Neural cell (in vitro differentiated cells): ENCODE data around the gene RAP1GAP2. TPM values are rescaled to one million over a fixed set of nuclear protein-coding genes. Genes with fewer than 3 reads are reported as not detected.

Experiments used
- H2AFZ ChIP-seq: fragments of 200-600, 300-800 bp; sonication (generic), shearing (Covaris generic); 2 replicates; pipeline ENCODE4 v1.6.0; 2014; ENCODE audit warnings: low read depth, mild to moderate bottlenecking, antibody characterized with exemption, low read length, moderate library complexity
- H3F3A ChIP-seq: fragments of 200-600 bp; shearing (Covaris generic); 2 replicates; pipeline ENCODE4 v1.6.1; 2016; ENCODE audit warnings: mild to moderate bottlenecking, moderate library complexity, mixed read lengths, antibody characterized with exemption, low read length; ENCODE audit not compliant: insufficient read depth, poor library complexity, severe bottlenecking
- H3K27ac ChIP-seq: fragments of 200-600, 300-800 bp; sonication (generic), shearing (Covaris generic); 2 replicates; pipeline ENCODE4 v1.5.1; 2014; ENCODE audit warnings: mild to moderate bottlenecking, low read length, moderate library complexity
- H3K27me3 ChIP-seq: fragments of 300-800, 200-600 bp; sonication (generic), shearing (Covaris generic); 2 replicates; pipeline ENCODE4 v1.6.0; 2014; ENCODE audit warnings: mild to moderate bottlenecking, low read depth, low read length, moderate library complexity; ENCODE audit not compliant: insufficient read depth
- H3K36me3 ChIP-seq: fragments of 300-800, 200-600 bp; sonication (generic), shearing (Covaris generic); 2 replicates; pipeline ENCODE4 v1.5.1; 2014; ENCODE audit warnings: mild to moderate bottlenecking, antibody characterized with exemption, low read length, moderate library complexity; ENCODE audit not compliant: insufficient read depth
- H3K4me2 ChIP-seq: fragments of 300-800, 200-600 bp; sonication (generic), shearing (Covaris generic); 2 replicates; pipeline ENCODE4 v1.6.0; 2014; ENCODE audit warnings: mild to moderate bottlenecking, low read length
- H3K4me3 ChIP-seq: fragments of 300-800, 200-600 bp; sonication (generic), shearing (Covaris generic); 2 replicates; pipeline ENCODE4 v1.5.1; 2014; ENCODE audit warnings: mild to moderate bottlenecking, low read length, moderate library complexity
- H3K79me2 ChIP-seq: fragments of 200-600 bp; shearing (Covaris generic); replicated peaks from 2 replicates; pipeline ENCODE4 v1.6.0; 2014; ENCODE audit warnings: mild to moderate bottlenecking, low read length, moderate library complexity; ENCODE audit not compliant: insufficient read depth
- H3K9ac ChIP-seq: fragments of 300-800, 200-600 bp; sonication (generic), shearing (Covaris generic); 2 replicates; pipeline ENCODE4 v1.6.1; 2016; ENCODE audit warnings: mild to moderate bottlenecking, low read length, mixed read lengths
- H3K9me2 ChIP-seq: fragments of 200-600 bp; shearing (Covaris generic); 2 replicates; pipeline ENCODE4 v1.6.1; 2016; ENCODE audit warnings: mild to moderate bottlenecking, low read length, mixed read lengths; ENCODE audit not compliant: insufficient read depth
- H3K9me3 ChIP-seq: fragments of 200-600, 300-800 bp; sonication (generic), shearing (Covaris generic); 2 replicates; pipeline ENCODE4 v1.6.1; 2016; ENCODE audit warnings: mild to moderate bottlenecking, mixed run types, low read length, moderate library complexity, mixed read lengths
- H4K20me1 ChIP-seq: fragments of 200-600 bp; shearing (Covaris generic); 2 replicates; pipeline ENCODE4 v1.6.1; 2016; ENCODE audit warnings: mild to moderate bottlenecking, mixed run types; ENCODE audit not compliant: insufficient read depth
- CTCF ChIP-seq: fragments of 450-650 bp; IDR thresholded peaks from 2 replicates; pipeline ENCODE4 v1.5.1; 2014; ENCODE audit warnings: antibody characterized with exemption, mild to moderate bottlenecking, moderate library complexity; ENCODE audit not compliant: poor library complexity, severe bottlenecking
- EP300 ChIP-seq: fragments of 450-650 bp; conservative IDR thresholded peaks from 2 replicates; pipeline ENCODE4 v1.6.1; 2014; ENCODE audit warnings: antibody characterized with exemption, mild to moderate bottlenecking, moderate library complexity; ENCODE audit not compliant: poor library complexity, severe bottlenecking
- EZH2 ChIP-seq: fragments of 200-600, 300-800 bp; shearing (Covaris generic), sonication (generic); IDR thresholded peaks from 2 replicates; pipeline ENCODE4 v1.6.1; 2014; ENCODE audit warnings: antibody characterized with exemption, low read length, borderline replicate concordance, mild to moderate bottlenecking; ENCODE audit not compliant: insufficient read depth, poor library complexity, severe bottlenecking
- MXI1 ChIP-seq: fragments of 450-650 bp; conservative IDR thresholded peaks from 2 replicates; pipeline ENCODE4 v1.6.1; 2014; ENCODE audit warnings: antibody characterized with exemption, mild to moderate bottlenecking; ENCODE audit not compliant: poor library complexity, severe bottlenecking
- POLR2AphosphoS5 ChIP-seq: IDR thresholded peaks from 2 replicates; pipeline ENCODE4 v1.6.1; 2012
- RAD21 ChIP-seq: fragments of 450-650 bp; conservative IDR thresholded peaks from 2 replicates; pipeline ENCODE4 v1.6.1; 2014; ENCODE audit warnings: antibody characterized with exemption, mild to moderate bottlenecking, moderate library complexity
- REST ChIP-seq: IDR thresholded peaks from 2 replicates; pipeline ENCODE4 v1.6.1; 2012; ENCODE audit warnings: borderline replicate concordance
- SMC3 ChIP-seq: fragments of 450-650 bp; conservative IDR thresholded peaks from 2 replicates; pipeline ENCODE4 v1.6.1; 2014; ENCODE audit warnings: antibody characterized with exemption, mild to moderate bottlenecking, moderate library complexity; ENCODE audit not compliant: poor library complexity
- TAF1 ChIP-seq: IDR thresholded peaks from 2 replicates; pipeline ENCODE4 v1.6.1; 2012; ENCODE audit warnings: low read depth
- polyA plus RNA-seq: library from polyadenylated mRNA; depleted of rRNA; stranded (reverse); fragments of >200 nt; gene quantifications from 2 replicates; pipeline ENCODE4 v1.2.3, GENCODE V29; 2014

RAP1GAP2 gene
- polyA plus RNA-seq, 1 donor from 2014 or later = 14.8 TPM

GRCh38 chr17:2931876-2932275 lies 135.6 kb downstream of the RAP1GAP2 start:
- Histone ChIP-seq H2AFZ (no peak overlapping the region), H3K9me2 (no peaks in the 10 kb centered on the region), H3K27ac (no peak overlapping the region), H3K4me3 (peak overlapping the region; percentile 4), H3K9ac (no peak overlapping the region), H4K20me1 (no peaks in the 10 kb centered on the region), H3K79me2 (no peaks in the 10 kb centered on the region), H3K36me3 (no peaks in the 10 kb centered on the region), H3F3A (no peaks in the 10 kb centered on the region), H3K27me3 (no peaks in the 10 kb centered on the region), H3K4me2 (no peak overlapping the region), H3K9me3 (no peaks in the 10 kb centered on the region)
- TF ChIP-seq TAF1 (no peak), EZH2 (no peak), MXI1 (no peak), SMC3 (no peak), RAD21 (no peak), EP300 (no peak), CTCF (no peak), REST (no peak), POLR2AphosphoS5 (no peak)

GRCh38 chr17:2932946-2933345 lies 136.7 kb downstream of the RAP1GAP2 start:
- no peaks in the 10 kb centered on the region for H3K36me3 ChIP-seq
- TF ChIP-seq MXI1 (no peak), SMC3 (no peak), EP300 (no peak), TAF1 (no peak), RAD21 (no peak), EZH2 (no peak), POLR2AphosphoS5 (no peak), REST (no peak), CTCF (no peak)
- H3F3A ChIP-seq = no peaks in the 10 kb centered on the region
- H3K79me2 ChIP-seq = no peaks in the 10 kb centered on the region
- no peak overlapping the region for H3K27ac ChIP-seq
- no peak overlapping the region for H3K4me2 ChIP-seq
- H3K9me3 ChIP-seq = no peaks in the 10 kb centered on the region
- no peaks in the 10 kb centered on the region for H3K9me2 ChIP-seq
- no peak overlapping the region for H2AFZ ChIP-seq
- H3K9ac ChIP-seq = no peak overlapping the region
- H3K27me3 ChIP-seq = no peaks in the 10 kb centered on the region
- H4K20me1 ChIP-seq = no peaks in the 10 kb centered on the region
- no peak overlapping the region for H3K4me3 ChIP-seq
